HTR-8/SVneo (cell line): ENCODE results near the gene C1orf21.
"Not testable (repeated sequence)": the region's sequence is repeated elsewhere in the genome, so short reads cannot be mapped to it uniquely, and the experiment has no call there.

Experiments used
- DNase-seq: peaks from one replicate; pipeline ENCODE4 v3.0.0; 2011; ENCODE audit warnings: low spot score, mixed read lengths; ENCODE audit not compliant: insufficient read length
- FAIRE-seq: peaks from 2 replicates; lab custom pipeline; 2011; peaks lifted over from hg19 to GRCh38; lab: Jason Lieb, UNC

C1orf21 gene

GRCh38 chr1:184576822-184577221 lies 190.0 kb downstream of the C1orf21 start:
- no peak for FAIRE-seq
- DNase-seq: no peak

- no peak for FAIRE-seq
- DNase-seq: no peak
These were observed 190.5 kb downstream of the C1orf21 start for GRCh38 chr1:184577319-184577718.

- FAIRE-seq (no peak), DNase-seq (no peak)
These were observed 195.6 kb downstream of the C1orf21 start for GRCh38 chr1:184582411-184582810.

- FAIRE-seq: no peak
- DNase-seq: no peak
These were observed 197.0 kb downstream of the C1orf21 start for GRCh38 chr1:184583849-184584248.

GRCh38 chr1:184588701-184589100 lies 201.9 kb downstream of the C1orf21 start:
- DNase-seq (no peak), FAIRE-seq (no peak)

- DNase-seq (no peak), FAIRE-seq (no peak)
These were observed 203.4 kb downstream of the C1orf21 start for GRCh38 chr1:184590163-184590750.

- no peak for DNase-seq
- FAIRE-seq: no peak
These were observed 206.8 kb downstream of the C1orf21 start for GRCh38 chr1:184593597-184593996.

- FAIRE-seq (no peak), DNase-seq (no peak)
These were observed 208.8 kb downstream of the C1orf21 start for GRCh38 chr1:184595596-184595995.

- no peak for DNase-seq
- no peak for FAIRE-seq
These were observed 210.3 kb downstream of the C1orf21 start for GRCh38 chr1:184596950-184597645.

GRCh38 chr1:184597650-184598357 lies 211.0 kb downstream of the C1orf21 start:
- FAIRE-seq (no peak), DNase-seq (no peak)

- FAIRE-seq (no peak), DNase-seq (no peak)
These were observed 211.8 kb downstream of the C1orf21 start for GRCh38 chr1:184598403-184599193.

- FAIRE-seq (no peak), DNase-seq (no peak)
These were observed 217.5 kb downstream of the C1orf21 start for GRCh38 chr1:184604152-184604900.

GRCh38 chr1:184605941-184606340 lies 219.1 kb downstream of the C1orf21 start:
- FAIRE-seq (no peak), DNase-seq (no peak)

- DNase-seq (no peak), FAIRE-seq (no peak)
These were observed 220.0 kb downstream of the C1orf21 start for GRCh38 chr1:184606786-184607185.

- FAIRE-seq: no peak
- DNase-seq: no peak
These were observed 221.8 kb downstream of the C1orf21 start for GRCh38 chr1:184608581-184608980.

- DNase-seq: no peak
- no peak for FAIRE-seq
These were observed 222.2 kb downstream of the C1orf21 start for GRCh38 chr1:184608990-184609389.

- FAIRE-seq (no peak), DNase-seq (no peak)
These were observed 224.2 kb downstream of the C1orf21 start for GRCh38 chr1:184610876-184611595.

- FAIRE-seq, DNase-seq: not testable (repeated sequence)
These were observed 225.4 kb downstream of the C1orf21 start for GRCh38 chr1:184612229-184612628.

GRCh38 chr1:184614667-184615066 lies 227.8 kb downstream of the C1orf21 start:
- no peak for DNase-seq
- no peak for FAIRE-seq
